Urothelium cell line (cell line): ENCODE measurements around the gene ACOXL.
"Not testable (repeated sequence)": the region's sequence is repeated elsewhere in the genome, so short reads cannot be mapped to it uniquely, and the experiment has no call there.

Experiments
- DNase-seq: peaks from one replicate; pipeline ENCODE4 v3.0.0; 2011; ENCODE audit warnings: low spot score, mixed read lengths
- FAIRE-seq: peaks from 2 replicates; lab custom pipeline; 2011; peaks lifted over from hg19 to GRCh38; lab: Jason Lieb, UNC

Gene ACOXL

GRCh38 chr2:111049792-111050640, 317.6 kb downstream of the ACOXL start:
- DNase-seq, result peak; percentile 85
- no peak for FAIRE-seq

GRCh38 chr2:111050701-111051376, 318.5 kb downstream of the ACOXL start:
- FAIRE-seq (no peak), DNase-seq (no peak)

GRCh38 chr2:111052621-111053020, 320.2 kb downstream of the ACOXL start:
- DNase-seq (no peak), FAIRE-seq (no peak)

- DNase-seq (no peak), FAIRE-seq (no peak)
These were observed 320.9 kb downstream of the ACOXL start for GRCh38 chr2:111053266-111053665.

- no peak for FAIRE-seq
These were observed 321.6 kb downstream of the ACOXL start for GRCh38 chr2:111053825-111054515.

GRCh38 chr2:111054791-111055691, 322.7 kb downstream of the ACOXL start:
- DNase-seq, result no peak
- no peak for FAIRE-seq

More at GRCh38 chr2:111053825-111054515, 321.6 kb downstream of the ACOXL start:
- DNase-seq, result no peak

GRCh38 chr2:111055735-111056134, 323.4 kb downstream of the ACOXL start:
- no peak for DNase-seq
- FAIRE-seq, result no peak

GRCh38 chr2:111057045-111057444, 324.7 kb downstream of the ACOXL start:
- FAIRE-seq (no peak), DNase-seq (no peak)

- no peak for DNase-seq
- no peak for FAIRE-seq
These were observed 325.3 kb downstream of the ACOXL start for GRCh38 chr2:111057721-111058120.

- DNase-seq (peak; percentile 0), FAIRE-seq (no peak)
These were observed 325.9 kb downstream of the ACOXL start for GRCh38 chr2:111058264-111058663.

GRCh38 chr2:111061191-111061590, 328.8 kb downstream of the ACOXL start:
- DNase-seq (no peak), FAIRE-seq (no peak)

- no peak for DNase-seq
These were observed 330.0 kb downstream of the ACOXL start for GRCh38 chr2:111062417-111062816.

GRCh38 chr2:111066062-111066593, 333.8 kb downstream of the ACOXL start:
- DNase-seq (no peak), FAIRE-seq (no peak)

More at GRCh38 chr2:111062417-111062816, 330.0 kb downstream of the ACOXL start:
- FAIRE-seq, result no peak

- FAIRE-seq (no peak), DNase-seq (no peak)
These were observed 336.2 kb downstream of the ACOXL start for GRCh38 chr2:111068435-111069058.

GRCh38 chr2:111069722-111070121, 337.3 kb downstream of the ACOXL start:
- FAIRE-seq (no peak), DNase-seq (no peak)

- DNase-seq (peak; percentile 84), FAIRE-seq (peak; percentile 91)
These were observed 339.3 kb downstream of the ACOXL start for GRCh38 chr2:111071600-111072171.

GRCh38 chr2:111072220-111072871, 340.0 kb downstream of the ACOXL start:
- DNase-seq (peak; percentile 72), FAIRE-seq (peak; percentile 46)

GRCh38 chr2:111082659-111083058, 350.3 kb downstream of the ACOXL start:
- DNase-seq, FAIRE-seq: not testable (repeated sequence)

- no peak for DNase-seq
- FAIRE-seq, result no peak
These were observed 359.4 kb downstream of the ACOXL start for GRCh38 chr2:111091811-111092211.
